Upper lobe of left lung (tissue), 6 donors: Measurements from ENCODE around the gene BCL3. TPM values are rescaled to one million over a fixed set of nuclear protein-coding genes. Genes with fewer than 3 reads are reported as not detected.
"Not testable (repeated sequence)": the region's sequence is repeated elsewhere in the genome, so short reads cannot be mapped to it uniquely, and the experiment has no call there.

Source experiments
- ATAC-seq, 2 donors: fragments of 200-7000 bp; cut with Tn5 transposase; one replicate each; pipeline ENCODE4 v1.9.1; 2022; ENCODE audit warnings: mild to moderate bottlenecking in 2 of 2, moderate library complexity in 2 of 2; ENCODE audit not compliant: low FRiP score in 2 of 2
- DNase-seq, 2 donors: peaks; one replicate each; pipeline ENCODE4 v3.0.0-alpha.2; 2019 to 2020
- H3K27ac ChIP-seq, 4 donors: fragments of 200-600 bp; sonication (generic); one replicate each; pipeline ENCODE4 v1.5.1; 2016 to 2019
- H3K27me3 ChIP-seq, 4 donors: fragments of 200-600 bp; sonication (generic); one replicate each; pipeline ENCODE4 v1.5.1; 2017 to 2019
- H3K36me3 ChIP-seq, 4 donors: fragments of 200-600 bp; sonication (generic); one replicate each; pipeline ENCODE4 v1.5.1; 2016 to 2019
- H3K4me1 ChIP-seq, 4 donors: fragments of 200-600 bp; sonication (generic); one replicate each; pipeline ENCODE4 v1.5.1; 2018 to 2019
- H3K4me3 ChIP-seq, 4 donors: fragments of 200-600 bp; sonication (generic); one replicate each; pipeline ENCODE4 v1.5.1; 2017 to 2019; ENCODE audit warnings: mild to moderate bottlenecking in 2 of 4, moderate library complexity in 1 of 4
- H3K9me3 ChIP-seq, 4 donors: fragments of 200-600 bp; sonication (generic); one replicate each; pipeline ENCODE4 v1.5.1; 2018 to 2019
- EP300 ChIP-seq, 4 donors: sonication (generic); formaldehyde crosslinking; IDR thresholded peaks; one replicate each; pipeline ENCODE4 v1.5.1; 2017; ENCODE audit warnings: antibody characterized with exemption in 4 of 4, control low read depth in 2 of 4
- POLR2A ChIP-seq, 4 donors: fragments of 450-650 bp; IDR thresholded peaks; one replicate each; pipeline ENCODE4 v1.5.1; 2016 to 2017; ENCODE audit warnings: antibody characterized with exemption in 4 of 4, mild to moderate bottlenecking in 2 of 4
- POLR2AphosphoS5 ChIP-seq, 2 donors: sonication (generic); formaldehyde crosslinking; IDR thresholded peaks; one replicate each; pipeline ENCODE4 v1.5.1; 2017; ENCODE audit warnings: antibody characterized with exemption in 2 of 2
- WGBS, 2 donors: methylation state at CpG; one replicate each; pipeline ENCODE4 v1.1.5; 2017 to 2018; 5-methylcytosine and 5-hydroxymethylcytosine counted together
- total RNA-seq, 6 donors: library from RNA; depleted of rRNA in 4 of 6; stranded (reverse); fragments of >200 nt in 4 of 6; gene quantifications; one replicate each; pipeline versions ENCODE4 v1.1.0 to v1.2.1, GENCODE V29; 2016 to 2021
- TF ChIP-seq, protein P1 (sequence below), 6 experiments: fragments of 450-650 bp in 4 of 6; fragments of 200-600 bp in 2 of 6; sonication (generic) in 2 of 6; IDR thresholded peaks; one replicate each; pipeline ENCODE4 v1.5.1; 2016 to 2019; ENCODE audit warnings: antibody characterized with exemption in 6 of 6
- donor health status: DM: no; HTN: no; CAD: no; lungs with moderate emphysema.
- donor health status: DM: no; HTN: yes; CAD: no; lungs with severe emphysema.

The BCL3 gene
- total RNA-seq, 6 donors from 2014 or later = 31.1 to 114 (median 71.6) TPM

DNA sequence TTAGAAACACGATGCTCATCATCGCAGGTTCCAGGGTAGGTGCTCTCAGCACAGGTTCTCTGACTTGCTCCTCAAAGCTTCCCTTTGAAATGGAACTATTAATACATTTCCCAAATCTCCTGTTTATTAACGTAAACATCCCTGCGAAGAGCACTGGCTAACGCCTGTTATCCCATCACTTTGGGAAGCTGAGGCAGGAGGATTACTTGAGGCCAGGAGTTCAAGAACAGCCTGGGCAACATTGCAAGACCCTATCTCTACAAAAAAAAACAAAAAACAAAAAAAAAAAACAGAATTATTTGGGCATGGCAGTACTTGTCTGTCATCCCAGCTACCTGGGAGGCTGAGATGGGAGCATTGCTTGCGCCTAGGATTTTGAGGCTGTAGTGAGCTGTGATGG is 30.9 kb upstream of the BCL3 start:
- Histone ChIP-seq H3K27me3 (no peaks in the 10 kb centered on the region), H3K27ac (peak overlapping the region in 3 of 4 donors; percentile 84 to 91 (median 90)), H3K4me3 (peak overlapping the region in 1 of 4 donors; percentile 28), H3K4me1 (peaks cover 21 to 41% (median 35%) of the 10 kb centered on the region in 4 donors), H3K9me3 (peaks cover 0 to 5% (median 2%) of the 10 kb centered on the region in 4 donors), H3K36me3 (no peaks in the 10 kb centered on the region)
- no peak for ATAC-seq
- no peak for TF ChIP-seq POLR2A (IDR thresholded peaks at IDR 0.05)
- TF ChIP-seq, protein P1, sequence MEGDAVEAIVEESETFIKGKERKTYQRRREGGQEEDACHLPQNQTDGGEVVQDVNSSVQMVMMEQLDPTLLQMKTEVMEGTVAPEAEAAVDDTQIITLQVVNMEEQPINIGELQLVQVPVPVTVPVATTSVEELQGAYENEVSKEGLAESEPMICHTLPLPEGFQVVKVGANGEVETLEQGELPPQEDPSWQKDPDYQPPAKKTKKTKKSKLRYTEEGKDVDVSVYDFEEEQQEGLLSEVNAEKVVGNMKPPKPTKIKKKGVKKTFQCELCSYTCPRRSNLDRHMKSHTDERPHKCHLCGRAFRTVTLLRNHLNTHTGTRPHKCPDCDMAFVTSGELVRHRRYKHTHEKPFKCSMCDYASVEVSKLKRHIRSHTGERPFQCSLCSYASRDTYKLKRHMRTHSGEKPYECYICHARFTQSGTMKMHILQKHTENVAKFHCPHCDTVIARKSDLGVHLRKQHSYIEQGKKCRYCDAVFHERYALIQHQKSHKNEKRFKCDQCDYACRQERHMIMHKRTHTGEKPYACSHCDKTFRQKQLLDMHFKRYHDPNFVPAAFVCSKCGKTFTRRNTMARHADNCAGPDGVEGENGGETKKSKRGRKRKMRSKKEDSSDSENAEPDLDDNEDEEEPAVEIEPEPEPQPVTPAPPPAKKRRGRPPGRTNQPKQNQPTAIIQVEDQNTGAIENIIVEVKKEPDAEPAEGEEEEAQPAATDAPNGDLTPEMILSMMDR (IDR thresholded peaks at IDR 0.05) = no peak
- no peak for TF ChIP-seq EP300 (IDR thresholded peaks at IDR 0.05)
- WGBS, 2 donors = 80 to 81% methylated on average over 6 of the region's 6 CpGs
- no peak for DNase-seq

DNA sequence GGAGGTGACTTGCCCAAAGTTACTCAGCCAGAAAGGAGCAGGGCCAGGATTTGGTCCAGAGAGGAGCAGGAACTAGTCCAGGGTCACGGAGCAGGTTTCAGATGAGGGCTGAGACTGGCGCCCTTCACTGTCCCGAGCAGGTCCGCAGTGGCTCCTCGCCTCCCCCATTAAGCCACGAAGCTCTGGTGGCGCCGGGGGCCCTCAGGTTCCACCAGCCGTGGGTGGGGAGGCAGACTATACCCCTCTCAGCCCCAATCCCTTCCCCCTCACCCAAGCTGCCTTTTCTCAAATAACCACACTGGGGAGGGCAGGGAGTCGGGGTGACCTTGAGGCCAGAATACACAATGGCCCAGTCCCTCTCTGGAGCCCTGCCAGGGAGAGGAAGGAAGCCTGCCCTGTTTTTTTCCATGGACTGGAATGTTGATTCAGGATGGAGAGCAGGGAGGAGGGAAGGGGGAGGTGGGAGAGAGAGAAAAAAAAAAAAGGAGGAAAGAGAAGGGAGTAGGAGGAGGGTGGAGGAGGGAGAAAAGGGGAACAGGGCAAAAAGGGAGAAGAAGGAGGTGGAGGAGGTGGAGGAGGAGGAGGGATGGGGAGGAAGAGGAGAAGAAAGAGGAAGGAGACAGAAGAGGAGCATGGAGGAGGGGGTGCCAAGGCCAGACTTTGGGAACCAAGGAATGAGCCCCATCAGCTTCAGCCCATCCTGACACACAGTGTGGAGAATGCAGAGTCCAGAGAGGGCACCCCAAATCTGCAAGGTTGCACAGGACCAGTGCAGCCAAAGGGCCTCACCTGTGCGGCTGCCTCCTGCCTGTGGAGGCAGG is 29.9 kb upstream of the BCL3 start:
- DNase-seq (peak; percentile 57 to 73), ATAC-seq (peak; percentile 57 to 80)
- WGBS, 2 donors = 16 to 23% methylated on average over 11 of the region's 11 CpGs

DNA sequence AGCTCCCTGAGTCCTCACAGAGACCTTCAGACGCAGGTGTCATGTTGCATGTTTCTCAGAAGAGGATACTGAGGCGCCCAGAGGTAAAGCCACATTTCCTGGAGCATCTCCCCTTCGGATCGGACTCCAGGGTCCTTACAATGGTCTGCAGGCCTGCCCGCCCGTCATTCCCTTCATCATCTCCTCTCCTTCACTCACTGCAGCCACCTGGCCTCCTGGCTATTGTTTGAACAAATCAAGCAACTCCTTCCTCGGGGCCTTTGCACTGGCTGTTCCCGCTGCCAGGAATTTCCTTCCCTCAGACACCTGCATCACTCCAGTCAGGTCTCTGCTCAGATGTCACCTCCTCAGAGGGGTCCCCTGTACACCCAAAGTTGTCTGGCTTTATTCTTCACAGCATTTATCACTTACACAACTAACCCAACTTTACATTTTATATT is 29.2 kb upstream of the BCL3 start:
- Histone ChIP-seq H3K27ac (peak overlapping the region in 3 of 4 donors; percentile 90 to 91 (median 90)), H3K9me3 (peaks cover 0 to 5% (median 2%) of the 10 kb centered on the region in 4 donors), H3K36me3 (no peaks in the 10 kb centered on the region), H3K4me3 (no peak overlapping the region), H3K4me1 (peaks cover 34 to 54% (median 51%) of the 10 kb centered on the region in 4 donors), H3K27me3 (no peaks in the 10 kb centered on the region)
- DNase-seq (no peak), ATAC-seq (no peak)
- TF ChIP-seq POLR2A (IDR thresholded peaks at IDR 0.05) (no peak), EP300 (IDR thresholded peaks at IDR 0.05) (no peak), POLR2AphosphoS5 (IDR thresholded peaks at IDR 0.05) (no peak)
- TF ChIP-seq, protein P1 (IDR thresholded peaks at IDR 0.05) = no peak
- 75 to 76% methylated on average over 8 of the region's 8 CpGs for WGBS, 2 donors

More for the DNA sequence above, 29.9 kb upstream of the BCL3 start:
- H3K4me3 ChIP-seq = peak overlapping the region in 3 of 4 donors; percentile 18 to 30 (median 28)
- H3K27me3 ChIP-seq = no peaks in the 10 kb centered on the region
- H3K4me1 ChIP-seq = peaks cover 28 to 48% (median 45%) of the 10 kb centered on the region in 4 donors
- H3K36me3 ChIP-seq = no peaks in the 10 kb centered on the region
- peaks cover 0 to 5% (median 2%) of the 10 kb centered on the region in 4 donors for H3K9me3 ChIP-seq
- H3K27ac ChIP-seq = peak overlapping the region; percentile 84 to 91 (median 90)
- TF ChIP-seq POLR2A (IDR thresholded peaks at IDR 0.05) (no peak), EP300 (IDR thresholded peaks at IDR 0.05) (peak in 2 of 4 donors; percentile 23 to 31), POLR2AphosphoS5 (IDR thresholded peaks at IDR 0.05) (peak; percentile 49 to 58)
- TF ChIP-seq, protein P1 (IDR thresholded peaks at IDR 0.05) = no peak

DNA sequence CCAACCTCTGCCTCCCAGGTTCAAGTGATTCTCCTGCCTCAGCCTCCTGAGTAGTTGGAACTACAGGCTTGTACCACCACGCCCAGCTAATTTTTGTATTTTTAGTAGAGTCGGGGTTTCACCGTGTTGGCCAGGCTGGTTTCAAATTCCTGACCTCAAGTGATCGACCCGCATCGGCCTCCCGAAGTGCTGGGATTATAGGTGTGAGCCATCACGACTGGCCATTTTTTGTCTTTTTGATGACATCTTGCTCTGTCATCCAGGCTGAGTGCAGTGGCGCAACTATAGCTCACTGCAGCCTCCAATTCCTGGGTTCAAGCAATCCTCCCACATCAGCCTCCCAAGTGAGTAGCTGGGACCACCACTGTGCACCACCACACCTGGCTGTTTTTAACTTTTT is 28.1 kb upstream of the BCL3 start:
- H3K4me3 ChIP-seq, DNase-seq, ATAC-seq, H3K36me3 ChIP-seq, H3K9me3 ChIP-seq, H3K27me3 ChIP-seq: not testable (repeated sequence)
- peaks cover 45 to 65% (median 62%) of the 10 kb centered on the region in 4 donors for H3K4me1 ChIP-seq
- H3K27ac ChIP-seq = peak overlapping the region in 1 of 4 donors; percentile 7
- WGBS, 2 donors = 84 to 89% methylated on average over 9 of the region's 9 CpGs

DNA sequence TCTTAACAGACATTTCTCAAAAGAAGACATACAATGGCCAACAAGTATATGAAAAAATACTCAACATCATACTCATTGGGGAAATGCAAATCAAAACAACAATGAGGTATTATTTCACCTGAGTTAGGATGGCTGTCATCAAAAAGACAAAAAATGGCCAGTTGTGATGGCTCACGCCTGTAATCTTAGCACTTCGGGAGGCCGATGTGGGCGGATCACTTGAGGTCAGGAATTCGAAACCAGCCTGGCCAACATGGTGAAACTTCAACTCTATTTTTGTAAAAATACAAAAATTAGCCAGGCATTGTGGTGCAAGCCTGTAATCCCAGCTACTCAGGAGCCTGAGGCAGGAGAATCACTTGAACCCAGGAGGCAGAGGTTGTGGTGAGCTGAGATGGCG is 27.6 kb upstream of the BCL3 start:
- no peaks in the 10 kb centered on the region for H3K27me3 ChIP-seq
- H3K36me3 ChIP-seq = no peaks in the 10 kb centered on the region
- 61 to 73% methylated on average over 6 of the region's 6 CpGs for WGBS, 2 donors
- H3K27ac ChIP-seq = peak overlapping the region in 3 of 4 donors; percentile 7 to 76 (median 40)
- DNase-seq = no peak
- ATAC-seq = no peak
- TF ChIP-seq POLR2AphosphoS5 (IDR thresholded peaks at IDR 0.05) (no peak), POLR2A (IDR thresholded peaks at IDR 0.05) (no peak), EP300 (IDR thresholded peaks at IDR 0.05) (no peak)
- TF ChIP-seq, protein P1 (IDR thresholded peaks at IDR 0.05) = no peak
- H3K9me3 ChIP-seq = no peaks in the 10 kb centered on the region
- H3K4me1 ChIP-seq = peaks cover 51 to 70% (median 68%) of the 10 kb centered on the region in 4 donors
- H3K4me3 ChIP-seq = no peak overlapping the region

DNA sequence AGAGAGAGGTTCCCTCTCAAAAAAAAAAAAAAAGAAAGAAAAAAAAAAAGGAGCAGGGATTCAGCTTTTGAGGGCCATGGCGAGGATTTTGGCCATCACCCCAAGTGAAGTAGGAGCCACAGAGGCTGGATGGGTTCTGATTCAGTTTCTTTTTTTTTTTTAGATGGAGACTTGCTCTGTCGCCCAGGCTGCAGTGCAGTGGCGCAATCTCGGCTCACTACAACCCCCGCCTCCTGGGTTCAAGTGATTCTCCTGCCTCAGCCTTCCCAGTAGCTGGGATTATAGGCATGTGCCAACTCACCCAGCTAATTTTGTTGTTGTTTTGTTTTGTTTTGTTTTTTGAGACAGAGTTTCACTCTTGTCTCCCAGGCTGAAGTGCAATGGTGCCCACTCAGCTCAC is 27.1 kb upstream of the BCL3 start:
- H3K27me3 ChIP-seq, H3K4me3 ChIP-seq, ATAC-seq, H3K9me3 ChIP-seq, H3K36me3 ChIP-seq, DNase-seq: not testable (repeated sequence)
- peaks cover 55 to 73% (median 69%) of the 10 kb centered on the region in 4 donors for H3K4me1 ChIP-seq
- WGBS, 2 donors = 33 to 49% methylated on average over 5 of the region's 5 CpGs
- H3K27ac ChIP-seq = peak overlapping the region; percentile 23 to 77 (median 58)
